Thoracic aorta (tissue), 2 donors: ENCODE measurements around the gene ANXA6. TPM values are rescaled to one million over a fixed set of nuclear protein-coding genes. Genes with fewer than 3 reads are reported as not detected.

Source experiments
- ATAC-seq: fragments of 150-250 bp; one replicate; pipeline ENCODE4 v1.8.0; 2017; ENCODE audit warnings: low read depth; ENCODE audit not compliant: insufficient number of reproducible peaks, low FRiP score
- DNase-seq: peaks from one replicate; pipeline ENCODE4 v3.0.0-alpha.2; 2020; ENCODE audit warnings: low spot score
- H3K27ac ChIP-seq, 2 donors: fragments of 200-600 bp; sonication (generic); 1 replicate in 1 of 2; 2 replicates in 1 of 2; pipeline ENCODE4 v1.5.1; 2016; ENCODE audit warnings: mild to moderate bottlenecking in 2 of 2, moderate library complexity in 2 of 2
- H3K27me3 ChIP-seq: fragments of 200-600 bp; sonication (generic); replicated peaks from 2 replicates; pipeline ENCODE4 v1.6.0; 2016; ENCODE audit warnings: mild to moderate bottlenecking; ENCODE audit not compliant: insufficient read depth
- H3K36me3 ChIP-seq: fragments of 200-600 bp; sonication (generic); one replicate; pipeline ENCODE4 v1.5.1; 2016
- H3K4me1 ChIP-seq, 2 donors: fragments of 200-600 bp; sonication (generic); 1 replicate in 1 of 2; 2 replicates in 1 of 2; pipeline versions ENCODE4 v1.5.1 to v1.6.0; 2016; ENCODE audit warnings: low read depth in 2 of 2, mild to moderate bottlenecking in 1 of 2; ENCODE audit not compliant: control insufficient read depth in 1 of 2
- H3K4me3 ChIP-seq: fragments of 200-600 bp; sonication (generic); 2 replicates; pipeline ENCODE4 v1.5.1; 2016; ENCODE audit warnings: mild to moderate bottlenecking
- H3K9me3 ChIP-seq: fragments of 200-600 bp; sonication (generic); 2 replicates; pipeline ENCODE4 v1.5.1; 2016
- total RNA-seq, 2 donors: library from RNA; depleted of rRNA; stranded (reverse); fragments of >200 nt; gene quantifications; one replicate each; pipeline versions ENCODE4 v1.1.0 to v1.2.3, GENCODE V29; 2016
- TF ChIP-seq, protein P1 (sequence below): fragments of 200-600 bp; sonication (generic); IDR thresholded peaks from one replicate; pipeline ENCODE4 v1.5.1; 2019; ENCODE audit warnings: antibody characterized with exemption

Gene ANXA6
- total RNA-seq, 2 donors from 2014 or later: 207 to 349 TPM

DNA sequence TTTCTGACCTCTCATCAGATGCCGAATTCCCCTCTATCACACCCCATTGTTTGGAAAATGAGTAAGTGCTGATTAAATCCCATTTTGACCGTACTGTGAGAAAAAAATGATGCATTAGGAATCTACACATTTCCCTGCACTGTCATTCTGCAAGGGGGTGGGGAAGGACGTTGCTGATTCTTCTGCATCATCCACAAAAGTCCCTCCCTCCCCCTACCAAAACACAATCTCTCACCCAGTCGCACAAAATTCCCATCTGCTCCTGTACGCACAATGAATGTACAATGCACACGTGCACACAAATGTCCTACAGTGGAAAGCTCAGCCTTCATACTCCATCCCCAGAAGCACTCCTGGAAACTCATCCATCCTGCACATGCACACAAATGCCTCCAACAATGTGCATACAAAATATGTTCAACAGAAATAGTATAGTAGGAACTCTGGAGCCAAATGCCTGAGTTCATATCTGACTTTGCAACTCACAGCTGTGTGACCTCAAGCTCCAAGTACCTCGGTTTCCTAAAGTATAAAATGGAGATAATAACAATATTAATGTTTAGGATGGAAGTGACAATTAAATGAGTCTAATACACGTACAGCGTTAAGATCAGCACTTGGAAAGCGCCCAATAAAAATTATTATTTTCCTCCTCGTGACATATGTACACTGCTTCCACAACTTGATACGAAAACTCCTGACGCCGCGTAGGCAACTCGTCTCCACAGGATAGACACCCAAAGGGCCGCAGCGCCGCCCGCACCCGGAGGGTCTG is 77.6 kb downstream of the ANXA6 start:
- DNase-seq (no peak), ATAC-seq (no peak)
- TF ChIP-seq, protein P1, sequence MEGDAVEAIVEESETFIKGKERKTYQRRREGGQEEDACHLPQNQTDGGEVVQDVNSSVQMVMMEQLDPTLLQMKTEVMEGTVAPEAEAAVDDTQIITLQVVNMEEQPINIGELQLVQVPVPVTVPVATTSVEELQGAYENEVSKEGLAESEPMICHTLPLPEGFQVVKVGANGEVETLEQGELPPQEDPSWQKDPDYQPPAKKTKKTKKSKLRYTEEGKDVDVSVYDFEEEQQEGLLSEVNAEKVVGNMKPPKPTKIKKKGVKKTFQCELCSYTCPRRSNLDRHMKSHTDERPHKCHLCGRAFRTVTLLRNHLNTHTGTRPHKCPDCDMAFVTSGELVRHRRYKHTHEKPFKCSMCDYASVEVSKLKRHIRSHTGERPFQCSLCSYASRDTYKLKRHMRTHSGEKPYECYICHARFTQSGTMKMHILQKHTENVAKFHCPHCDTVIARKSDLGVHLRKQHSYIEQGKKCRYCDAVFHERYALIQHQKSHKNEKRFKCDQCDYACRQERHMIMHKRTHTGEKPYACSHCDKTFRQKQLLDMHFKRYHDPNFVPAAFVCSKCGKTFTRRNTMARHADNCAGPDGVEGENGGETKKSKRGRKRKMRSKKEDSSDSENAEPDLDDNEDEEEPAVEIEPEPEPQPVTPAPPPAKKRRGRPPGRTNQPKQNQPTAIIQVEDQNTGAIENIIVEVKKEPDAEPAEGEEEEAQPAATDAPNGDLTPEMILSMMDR: no peak
- no peaks in the 10 kb centered on the region for H3K36me3 ChIP-seq
- no peaks in the 10 kb centered on the region for H3K27me3 ChIP-seq
- peak overlapping the region; percentile 98 for H3K4me3 ChIP-seq
- H3K27ac ChIP-seq: peak overlapping the region; percentile 96 to 98
- no peaks in the 10 kb centered on the region for H3K9me3 ChIP-seq
- peaks cover 22 to 50% of the 10 kb centered on the region in 2 donors for H3K4me1 ChIP-seq

DNA sequence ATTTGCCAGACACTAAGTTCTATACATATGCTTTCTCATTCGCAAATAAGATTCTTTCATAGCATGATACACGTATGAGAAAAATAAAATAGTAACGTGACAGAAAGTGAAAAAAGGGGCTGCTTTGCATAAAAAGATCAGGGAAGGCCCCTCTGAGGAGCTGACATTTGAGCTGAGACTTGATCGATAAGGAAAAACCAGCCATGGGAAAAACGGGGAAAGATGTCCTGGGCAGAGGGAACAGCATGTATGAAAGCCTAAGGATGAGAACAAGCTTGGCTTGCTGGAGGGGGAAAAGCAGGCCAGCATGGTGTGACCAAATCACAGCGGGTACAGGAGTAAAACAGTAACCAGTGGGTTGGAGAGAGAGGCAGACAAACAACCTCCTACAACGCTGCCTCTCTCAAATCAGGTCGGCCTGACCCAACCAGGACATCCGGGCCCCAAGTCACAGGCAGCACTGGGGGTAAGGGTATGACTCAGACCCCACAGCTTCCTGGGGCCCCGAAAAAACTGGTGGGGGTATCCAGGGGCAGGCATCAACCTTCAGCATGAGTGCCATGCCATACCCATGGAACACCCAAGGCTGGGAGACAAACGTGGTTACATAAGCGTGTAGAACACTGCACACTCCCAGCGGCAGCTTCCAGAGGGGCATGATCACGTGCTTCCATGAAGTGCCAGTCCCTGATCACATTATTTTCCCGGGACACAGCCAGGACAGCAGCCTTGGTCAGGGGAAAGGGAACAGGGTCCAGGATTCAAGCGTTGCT is 78.9 kb downstream of the ANXA6 start:
- Histone ChIP-seq H3K27ac (no peak overlapping the region), H3K4me1 (peaks cover 21 to 48% of the 10 kb centered on the region in 2 donors)
- DNase-seq: no peak

DNA sequence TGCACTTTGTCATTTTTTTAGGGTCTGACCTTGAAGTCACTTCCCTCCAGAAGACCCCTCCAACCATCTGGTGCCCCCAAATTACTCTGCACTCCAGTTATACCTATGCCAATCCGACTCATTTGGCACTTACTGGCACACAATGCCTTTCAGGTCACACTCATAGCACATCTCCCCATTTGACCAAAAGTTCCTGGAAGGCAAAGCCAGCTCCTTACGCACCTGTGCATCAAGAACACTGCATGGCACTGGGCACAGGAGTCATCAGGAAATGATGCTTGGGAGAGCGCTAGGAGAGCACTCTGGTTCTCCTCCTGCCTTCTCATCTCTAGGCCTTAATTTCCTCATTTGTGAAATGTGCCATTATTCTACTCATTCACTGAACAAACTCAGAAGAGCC is 79.6 kb downstream of the ANXA6 start:
- ATAC-seq (no peak), DNase-seq (no peak)
- peaks cover 23 to 52% of the 10 kb centered on the region in 2 donors for H3K4me1 ChIP-seq
- no peaks in the 10 kb centered on the region for H3K36me3 ChIP-seq
- no peaks in the 10 kb centered on the region for H3K27me3 ChIP-seq
- no peaks in the 10 kb centered on the region for H3K9me3 ChIP-seq
- no peak overlapping the region for H3K4me3 ChIP-seq
- H3K27ac ChIP-seq: no peak overlapping the region
- TF ChIP-seq, protein P1: no peak

More for the DNA sequence above, 78.9 kb downstream of the ANXA6 start:
- H3K9me3 ChIP-seq: no peaks in the 10 kb centered on the region
- no peaks in the 10 kb centered on the region for H3K27me3 ChIP-seq
- H3K36me3 ChIP-seq: no peaks in the 10 kb centered on the region
- no peak for ATAC-seq
- no peak overlapping the region for H3K4me3 ChIP-seq
- TF ChIP-seq, protein P1: no peak

DNA sequence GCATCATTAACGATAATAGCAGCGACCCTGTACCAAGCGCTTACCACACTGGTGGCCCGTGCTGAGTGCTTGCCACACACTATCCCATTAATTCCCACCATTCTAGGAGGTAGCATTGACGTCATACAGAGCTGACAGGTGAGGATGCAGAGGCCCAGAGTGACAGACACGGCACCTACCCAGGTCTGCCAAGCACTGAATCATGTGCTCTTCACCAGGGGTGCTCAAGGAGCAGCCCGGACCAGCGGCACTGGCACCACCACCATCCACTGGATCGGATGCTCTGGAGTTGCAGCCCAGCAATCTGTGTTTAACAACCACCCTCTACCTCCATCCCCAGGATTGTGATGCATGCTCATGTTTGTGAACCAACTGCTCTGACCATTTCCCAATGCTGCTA is 80.2 kb downstream of the ANXA6 start:
- ATAC-seq (no peak), DNase-seq (no peak)
- TF ChIP-seq, protein P1: no peak
- no peaks in the 10 kb centered on the region for H3K27me3 ChIP-seq
- no peak overlapping the region for H3K27ac ChIP-seq
- H3K36me3 ChIP-seq: no peaks in the 10 kb centered on the region
- no peak overlapping the region for H3K4me3 ChIP-seq
- no peaks in the 10 kb centered on the region for H3K9me3 ChIP-seq
- peaks cover 26 to 52% of the 10 kb centered on the region in 2 donors for H3K4me1 ChIP-seq

DNA sequence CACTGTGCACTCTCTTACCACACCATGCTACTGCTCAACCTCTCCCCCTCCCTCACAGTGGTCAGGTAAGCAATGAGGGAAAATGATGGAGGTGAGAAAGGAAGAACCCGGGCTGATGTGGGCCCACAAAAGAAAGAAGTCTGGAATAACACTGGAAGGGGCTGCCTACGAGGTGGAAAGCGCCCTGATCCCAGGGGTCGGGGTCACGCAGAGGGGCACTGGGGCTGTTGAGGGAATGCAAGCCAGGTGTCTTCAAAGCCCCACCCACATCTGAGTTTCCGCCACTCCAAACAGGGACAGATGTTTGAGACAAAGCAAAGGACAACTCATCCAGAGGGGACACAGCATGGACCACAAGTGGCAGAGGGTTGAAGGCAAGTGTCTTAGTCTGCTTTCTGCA is 81.0 kb downstream of the ANXA6 start:
- no peaks in the 10 kb centered on the region for H3K27me3 ChIP-seq
- peaks cover 27 to 52% of the 10 kb centered on the region in 2 donors for H3K4me1 ChIP-seq

More for the DNA sequence above, 81.0 kb downstream of the ANXA6 start:
- Histone ChIP-seq H3K9me3 (no peaks in the 10 kb centered on the region), H3K36me3 (no peaks in the 10 kb centered on the region), H3K27ac (no peak overlapping the region), H3K4me3 (no peak overlapping the region)
- ATAC-seq (no peak), DNase-seq (no peak)
- TF ChIP-seq, protein P1: no peak
